Effector CD8-positive, alpha-beta T cell (primary cell): Measurements from ENCODE around the gene SPDYE6.
A peak's percentile ranks its signal among the peaks of the same experiment; 100 is the strongest.
"Not testable (repeated sequence)": the region's sequence is repeated elsewhere in the genome, so short reads cannot be mapped to it uniquely, and the experiment has no call there.

Experiments
- DNase-seq: peaks from one replicate; lab custom pipeline; 2025; lab: John Stamatoyannopoulos, UW
- total RNA-seq, 4 experiments: gene quantifications; one replicate each; lab custom pipeline; 2026; lab: John Stamatoyannopoulos, UW

The SPDYE6 gene, protein sequence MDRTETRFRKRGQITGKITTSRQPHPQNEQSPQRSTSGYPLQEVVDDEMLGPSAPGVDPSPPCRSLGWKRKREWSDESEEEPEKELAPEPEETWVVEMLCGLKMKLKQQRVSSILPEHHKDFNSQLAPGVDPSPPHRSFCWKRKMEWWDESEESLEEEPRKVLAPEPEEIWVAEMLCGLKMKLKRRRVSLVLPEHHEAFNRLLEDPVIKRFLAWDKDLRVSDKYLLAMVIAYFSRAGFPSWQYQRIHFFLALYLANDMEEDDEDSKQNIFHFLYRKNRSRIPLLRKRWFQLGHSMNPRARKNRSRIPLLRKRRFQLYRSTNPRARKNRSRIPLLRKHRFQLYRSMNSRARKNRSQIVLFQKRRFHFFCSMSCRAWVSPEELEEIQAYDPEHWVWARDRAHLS
- total RNA-seq = 0 reads per million in 4 experiments

DNA sequence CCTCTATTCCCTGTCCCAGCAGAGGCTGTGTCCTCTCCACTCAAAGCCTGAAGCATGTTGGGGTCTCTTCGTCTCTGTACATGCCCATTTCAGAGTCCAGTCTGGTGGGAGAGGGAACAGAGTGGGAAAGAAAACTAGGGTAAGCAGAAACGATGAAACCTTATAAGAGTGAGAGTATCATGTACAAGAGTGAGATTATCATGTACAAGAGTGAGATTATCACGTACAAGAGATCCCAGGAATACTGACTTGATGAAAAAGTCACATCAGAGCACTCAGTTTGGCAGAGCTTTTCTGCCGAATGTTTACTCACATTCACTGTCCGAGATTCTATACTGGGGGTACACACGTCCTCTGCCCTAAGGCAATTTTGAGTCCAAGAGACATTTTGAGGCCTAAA is at the start of gene SPDYE6:
SPDYE6 (minus strand) TSS at position 101 of the 400 bp plus-strand sequence. CDS start 421 bp downstream, outside the sequence.
- DNase-seq = not testable (repeated sequence)

DNA sequence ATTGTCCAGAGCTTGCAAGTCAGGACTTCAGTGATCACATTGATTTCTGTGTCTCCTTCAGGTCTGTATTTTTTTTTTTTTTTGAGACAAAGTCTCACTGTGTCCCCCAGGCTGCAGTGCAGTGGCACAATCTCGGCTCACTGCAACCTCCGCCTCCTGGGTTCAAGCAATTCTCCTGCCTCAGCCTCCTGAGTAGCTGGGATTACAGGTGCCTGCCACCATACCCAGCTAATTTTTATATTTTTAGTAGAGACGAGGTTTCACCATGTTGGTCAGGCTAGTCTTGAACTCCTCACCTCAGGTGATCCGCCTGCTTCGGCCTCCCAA is 48.6 kb upstream of the SPDYE6 start:
- not testable (repeated sequence) for DNase-seq

DNA sequence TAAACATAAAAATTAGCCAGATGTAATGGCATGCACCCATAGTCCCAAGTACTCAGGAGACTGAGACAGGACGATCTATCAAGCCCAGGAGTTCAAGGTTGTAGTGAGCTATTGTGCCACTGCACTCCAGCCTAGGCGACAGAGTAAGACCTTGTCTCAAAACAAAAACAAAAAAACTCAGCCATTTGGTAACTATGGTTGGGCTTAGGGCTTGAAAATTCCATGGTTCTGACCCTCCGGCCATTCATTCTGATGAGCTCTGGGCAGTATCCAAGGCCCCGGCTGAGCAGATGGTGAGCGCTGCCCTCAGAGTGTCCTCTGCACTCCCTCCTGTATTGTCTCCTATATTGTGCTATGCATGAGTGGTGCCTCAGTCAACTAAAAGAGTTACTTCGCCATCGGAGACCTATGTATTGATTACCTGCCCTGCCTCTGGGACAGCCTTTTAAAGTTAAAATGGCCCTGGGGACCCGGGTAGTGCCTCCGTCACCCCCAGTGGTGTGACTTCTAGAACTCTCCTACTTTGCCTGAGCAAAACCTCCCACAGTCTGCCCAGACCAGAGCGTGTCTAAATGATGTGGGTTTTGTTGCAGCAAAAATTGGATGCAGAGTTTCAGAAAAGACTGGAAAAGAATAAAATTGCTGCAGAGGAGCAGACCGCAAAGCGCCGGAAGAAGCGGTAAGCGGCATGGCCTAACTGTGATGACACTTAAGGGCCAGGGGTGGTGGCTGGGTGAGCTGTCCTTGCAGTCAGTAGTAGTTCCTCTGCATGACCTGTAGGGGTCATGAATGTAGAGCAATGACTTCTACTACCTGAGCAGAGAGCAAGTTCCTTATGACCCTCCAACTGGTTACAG is 48.0 kb upstream of the SPDYE6 start:
- DNase-seq = peak; percentile 4

DNA sequence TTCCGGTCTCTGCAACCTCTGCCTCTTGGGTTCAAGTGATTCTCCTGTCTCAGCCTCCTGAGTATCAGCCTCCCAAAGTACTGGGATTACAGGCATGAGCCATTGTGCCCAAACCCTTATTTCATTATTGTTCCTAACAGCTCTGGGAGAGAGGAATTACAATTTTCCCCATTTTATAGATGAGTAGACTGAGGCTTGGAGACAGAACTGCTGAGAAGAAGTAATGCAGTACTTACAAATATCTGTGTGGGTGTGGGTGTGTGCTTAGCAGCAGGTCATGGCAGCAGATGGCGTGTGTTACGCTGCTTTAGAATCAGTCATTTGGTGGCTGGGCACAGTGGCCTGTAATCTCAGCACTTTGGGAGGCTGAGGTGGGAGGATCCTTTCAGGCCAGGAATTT is 47.3 kb upstream of the SPDYE6 start:
- DNase-seq = no peak

- no peak for DNase-seq
Measured at GRCh38 chr7:102400360-102400759, 44.1 kb upstream of the SPDYE6 start.

DNA sequence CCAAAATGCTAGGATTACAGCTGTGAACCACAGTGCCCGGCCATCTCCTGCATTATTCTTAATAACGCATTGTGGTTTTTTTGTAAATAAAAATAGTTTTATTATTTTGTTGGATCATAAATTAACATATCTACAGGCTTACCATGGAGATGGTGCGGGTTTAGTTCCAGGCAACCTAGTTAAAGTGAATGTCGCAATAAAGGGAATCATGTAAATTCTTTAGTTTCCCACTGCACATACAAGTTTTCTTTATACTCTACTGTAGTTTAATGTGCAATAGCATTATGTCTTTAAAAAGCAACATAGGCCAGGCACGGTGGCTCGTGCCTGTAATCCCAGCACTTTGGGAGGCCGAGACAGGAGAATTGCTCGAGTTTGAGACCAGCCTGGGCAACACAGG is 42.3 kb upstream of the SPDYE6 start:
- no peak for DNase-seq

GRCh38 chr7:102396710-102397019 is 40.4 kb upstream of the SPDYE6 start:
- DNase-seq = no peak

DNA sequence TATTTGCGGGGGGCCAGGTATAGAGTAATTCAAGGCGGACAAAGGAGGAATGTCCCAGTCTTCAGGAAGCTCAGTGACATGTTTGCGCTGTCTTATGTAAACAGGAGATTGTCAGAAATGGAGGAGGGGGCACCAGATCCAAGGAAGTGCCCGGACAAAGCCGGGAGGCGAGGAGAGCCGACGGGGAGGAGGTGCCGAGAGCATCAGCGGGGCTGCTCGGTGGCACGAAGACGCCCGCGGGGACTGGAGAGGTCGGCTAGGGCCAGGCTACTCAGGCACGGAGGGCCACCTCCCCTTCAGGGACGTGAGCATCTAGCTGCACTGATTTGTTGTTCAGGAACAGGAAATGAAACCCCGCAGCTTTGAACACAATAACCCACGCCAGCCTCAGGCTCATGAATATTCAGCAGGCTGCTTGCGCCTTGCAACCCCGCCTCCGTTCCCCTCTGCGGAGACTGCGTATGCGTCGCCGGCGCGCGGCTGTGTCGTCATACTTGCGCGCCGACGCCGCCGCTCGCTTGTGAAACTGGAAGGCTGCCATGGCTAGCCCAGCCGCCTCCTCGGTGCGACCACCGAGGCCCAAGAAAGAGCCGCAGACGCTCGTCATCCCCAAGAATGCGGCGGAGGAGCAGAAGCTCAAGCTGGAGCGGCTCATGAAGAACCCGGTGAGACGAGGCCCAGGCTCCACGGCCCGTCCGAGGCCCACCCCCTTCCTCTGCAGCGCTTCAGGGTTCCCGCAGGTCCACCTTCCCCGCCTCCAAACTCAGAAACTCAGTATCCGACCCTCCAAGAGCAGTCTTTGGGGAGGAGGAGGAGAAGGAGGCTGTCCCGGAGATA is 39.8 kb upstream of the SPDYE6 start, which contains the start of gene PRKRIP1:
PRKRIP1 (plus strand) TSS at position 491 of the 837 bp plus-strand sequence; CDS start at position 540, 49 bp downstream.
- peak; percentile 86 for DNase-seq

GRCh38 chr7:102395592-102395872 is 39.3 kb upstream of the SPDYE6 start:
- DNase-seq = no peak

DNA sequence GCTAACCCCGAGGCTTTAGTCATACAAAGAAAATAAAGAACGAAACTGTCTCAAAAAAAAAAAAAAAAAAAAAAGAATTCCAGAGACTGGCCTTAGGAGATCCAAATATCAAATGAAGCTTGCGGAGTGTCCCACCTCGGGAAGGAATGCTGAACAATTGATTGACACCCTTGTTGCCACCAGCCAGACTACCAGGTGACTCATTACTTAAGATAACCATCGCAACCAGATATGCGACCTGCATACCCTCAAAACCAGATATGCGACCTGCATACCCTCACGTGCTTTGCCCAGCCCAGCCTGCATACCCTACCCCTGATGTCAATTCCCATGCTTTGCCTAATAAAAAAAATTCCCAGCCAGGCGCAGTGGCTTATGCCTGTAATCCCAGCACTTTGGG is 37.2 kb upstream of the SPDYE6 start:
- no peak for DNase-seq

- DNase-seq = no peak
Measured at GRCh38 chr7:102392330-102392729, 36.1 kb upstream of the SPDYE6 start.

DNA sequence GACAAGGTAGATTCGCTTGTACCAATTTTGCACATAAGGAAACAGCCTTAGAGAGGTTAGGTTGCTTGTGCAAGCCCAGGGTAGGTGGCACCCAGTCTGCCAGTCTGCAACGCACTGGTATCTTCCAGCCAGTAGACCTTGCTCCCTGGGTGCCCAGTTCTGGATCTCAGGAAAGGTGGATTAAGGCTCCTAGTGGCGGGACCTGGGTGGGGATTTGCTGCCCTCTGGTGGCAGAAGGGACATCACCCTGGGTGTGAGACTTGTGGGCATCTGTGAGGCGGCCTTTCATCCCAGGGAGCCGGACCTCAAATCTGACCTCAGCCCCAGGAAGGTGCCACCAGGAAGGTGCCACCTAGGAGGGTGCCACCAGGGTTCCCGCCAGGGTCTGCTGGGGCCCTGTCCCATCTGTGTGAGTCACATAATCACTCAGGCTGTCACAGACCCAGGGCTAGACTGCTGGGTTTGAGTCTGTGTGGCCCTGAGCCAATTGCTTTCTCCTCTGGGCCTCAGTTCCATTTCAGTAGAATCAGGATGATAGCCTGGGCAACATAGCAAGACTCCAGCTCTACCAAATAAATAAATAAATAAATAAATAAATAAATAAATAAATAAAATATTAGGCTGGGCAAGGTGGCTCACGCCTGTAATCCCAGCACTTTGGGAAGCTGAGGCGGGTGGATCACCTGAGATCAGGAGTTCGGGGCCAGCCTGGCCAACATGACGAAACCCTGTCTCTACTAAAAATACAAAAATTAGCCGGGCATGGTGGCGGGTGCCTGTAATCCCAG is 34.6 kb upstream of the SPDYE6 start:
- peak; percentile 61 for DNase-seq

GRCh38 chr7:102389810-102390209 is 33.6 kb upstream of the SPDYE6 start:
- DNase-seq = no peak

- no peak for DNase-seq
Measured at GRCh38 chr7:102387064-102387463, 30.8 kb upstream of the SPDYE6 start.

GRCh38 chr7:102381696-102382425 is 25.6 kb upstream of the SPDYE6 start:
- not testable (repeated sequence) for DNase-seq

DNA sequence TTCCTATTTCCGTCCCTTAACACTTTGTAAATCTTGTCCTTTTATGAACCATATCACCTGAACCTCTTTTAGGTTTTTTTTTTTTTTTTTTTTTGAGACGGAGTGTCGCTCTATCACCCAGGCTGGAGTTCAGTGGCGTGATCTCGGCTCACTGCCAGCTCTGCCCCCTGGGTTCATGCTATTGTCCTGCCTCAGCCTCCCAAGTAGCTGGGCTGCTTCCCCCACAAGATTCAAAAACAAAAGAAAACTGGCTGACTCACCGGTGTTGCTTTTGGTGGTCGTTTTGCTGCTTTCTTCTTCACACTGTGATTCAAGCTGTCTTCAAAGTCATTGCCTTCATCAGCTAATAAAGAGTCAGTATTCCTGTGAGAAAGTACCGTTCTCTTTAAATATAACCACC is 24.6 kb upstream of the SPDYE6 start:
- not testable (repeated sequence) for DNase-seq

GRCh38 chr7:102376964-102377466 is 20.8 kb upstream of the SPDYE6 start:
- DNase-seq = no peak

DNA sequence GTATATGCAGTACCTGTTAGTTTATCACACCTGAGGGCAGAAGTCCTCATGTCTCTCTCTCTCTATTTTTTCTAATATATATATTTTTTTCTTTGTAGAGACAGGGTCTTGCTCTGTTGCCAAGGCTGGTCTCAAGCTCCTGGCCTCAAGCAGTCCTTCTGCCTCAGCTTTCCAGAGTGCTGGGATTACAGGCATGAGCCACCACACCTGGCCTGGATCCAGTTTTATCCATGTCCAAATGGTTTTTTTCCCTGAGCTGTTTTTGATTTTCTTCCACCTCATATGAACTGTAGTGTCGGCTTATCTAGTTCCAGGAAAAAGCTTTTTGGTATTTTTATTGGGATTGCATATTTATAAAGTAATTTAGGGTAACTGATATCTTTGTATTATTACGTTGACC is 16.6 kb upstream of the SPDYE6 start:
- not testable (repeated sequence) for DNase-seq

DNA sequence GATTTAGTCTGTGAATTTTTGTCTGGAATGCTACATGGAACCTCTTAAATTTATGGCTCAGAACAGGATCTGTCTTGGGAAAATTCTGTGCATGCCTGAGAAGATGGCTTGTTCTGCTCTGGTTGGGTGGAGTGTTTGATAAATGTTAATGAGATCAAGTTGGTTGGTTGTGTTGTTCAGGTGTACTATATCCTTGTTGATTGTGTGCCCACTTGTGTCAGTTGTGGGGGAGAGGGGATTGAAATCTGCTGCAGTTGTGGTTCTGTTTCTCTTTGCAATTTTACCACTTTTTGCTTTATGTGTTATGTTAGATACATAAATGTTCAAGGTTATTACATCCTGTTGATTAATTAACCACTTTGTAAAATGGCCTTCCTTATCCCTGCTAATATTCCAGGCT is 13.8 kb upstream of the SPDYE6 start:
- DNase-seq = not testable (repeated sequence)

- not testable (repeated sequence) for DNase-seq
Measured at GRCh38 chr7:102365390-102365789, 9.1 kb upstream of the SPDYE6 start.
